GM12891 (cell line): Measurements from ENCODE around the gene MAD2L2.

ENCODE experiments used
- DNase-seq: peaks from one replicate; pipeline ENCODE4 v3.0.0; 2011; ENCODE audit warnings: low spot score; ENCODE audit not compliant: insufficient read length
- FAIRE-seq: peaks from 2 replicates; lab custom pipeline; 2011; peaks lifted over from hg19 to GRCh38; lab: Jason Lieb, UNC
- PAX5 ChIP-seq: IDR thresholded peaks from 2 replicates; pipeline ENCODE4 v1.6.1; 2011; ENCODE audit warnings: low read length, moderate library complexity, mild to moderate bottlenecking; ENCODE audit not compliant: insufficient read depth, severe bottlenecking
- POLR2A ChIP-seq: IDR thresholded peaks from 2 replicates; pipeline ENCODE4 v1.6.1; 2011; ENCODE audit warnings: low read depth, low read length, control low read depth
- POLR2AphosphoS5 ChIP-seq: IDR thresholded peaks from 2 replicates; pipeline ENCODE4 v1.6.1; 2011; ENCODE audit warnings: low read depth, low read length, control low read depth
- POU2F2 ChIP-seq: IDR thresholded peaks from 2 replicates; pipeline ENCODE4 v1.6.1; 2011; ENCODE audit warnings: low read depth, mild to moderate bottlenecking, control low read depth, low read length, moderate library complexity
- SPI1 ChIP-seq: IDR thresholded peaks from 2 replicates; pipeline ENCODE4 v1.6.1; 2011; ENCODE audit warnings: low read depth, low read length, control low read depth
- TAF1 ChIP-seq: IDR thresholded peaks from 2 replicates; pipeline ENCODE4 v1.6.1; 2011; ENCODE audit warnings: low read depth, low read length, control low read depth

The MAD2L2 gene

GRCh38 chr1:11706292-11706691 lies 25.3 kb upstream of the MAD2L2 start:
- FAIRE-seq (no peak), DNase-seq (no peak)
- TF ChIP-seq POLR2A (no peak), PAX5 (no peak), TAF1 (no peak), SPI1 (no peak), POU2F2 (no peak), POLR2AphosphoS5 (no peak)

GRCh38 chr1:11705596-11705995 lies 24.6 kb upstream of the MAD2L2 start:
- DNase-seq, result no peak
- no peak for FAIRE-seq
- TF ChIP-seq TAF1 (no peak), POLR2AphosphoS5 (no peak), SPI1 (no peak), POLR2A (no peak), PAX5 (no peak), POU2F2 (no peak)

GRCh38 chr1:11704691-11705475 lies 23.9 kb upstream of the MAD2L2 start:
- DNase-seq (no peak), FAIRE-seq (no peak)
- TF ChIP-seq TAF1 (no peak), SPI1 (no peak), POLR2AphosphoS5 (no peak), POLR2A (no peak), POU2F2 (no peak), PAX5 (no peak)

- DNase-seq (no peak), FAIRE-seq (no peak)
- TF ChIP-seq PAX5 (no peak), SPI1 (no peak), POLR2AphosphoS5 (no peak), TAF1 (no peak), POLR2A (no peak), POU2F2 (no peak)
These were observed 23.2 kb upstream of the MAD2L2 start for GRCh38 chr1:11704194-11704529.

- FAIRE-seq, result no peak
- TF ChIP-seq TAF1, result no peak
- no peak for TF ChIP-seq POU2F2
- TF ChIP-seq SPI1, result no peak
- TF ChIP-seq POLR2A, result no peak
- TF ChIP-seq POLR2AphosphoS5, result no peak
- TF ChIP-seq PAX5, result no peak
- DNase-seq, result no peak
These were observed 22.6 kb upstream of the MAD2L2 start for GRCh38 chr1:11703357-11704193.

GRCh38 chr1:11701981-11702803 lies 21.2 kb upstream of the MAD2L2 start:
- FAIRE-seq, result peak; percentile 68
- DNase-seq, result no peak
- TF ChIP-seq PAX5 (no peak), SPI1 (no peak), POLR2A (no peak), POLR2AphosphoS5 (no peak)

- no peak for DNase-seq
- TF ChIP-seq TAF1 (no peak), POU2F2 (no peak), POLR2AphosphoS5 (no peak), SPI1 (no peak), POLR2A (no peak), PAX5 (no peak)
- FAIRE-seq, result no peak
These were observed 20.6 kb upstream of the MAD2L2 start for GRCh38 chr1:11701551-11701961.

GRCh38 chr1:11700601-11701467 lies 19.9 kb upstream of the MAD2L2 start:
- FAIRE-seq (no peak), DNase-seq (no peak)
- TF ChIP-seq POLR2A, result no peak
- TF ChIP-seq SPI1, result no peak
- TF ChIP-seq TAF1, result no peak
- no peak for TF ChIP-seq POU2F2
- no peak for TF ChIP-seq PAX5
- no peak for TF ChIP-seq POLR2AphosphoS5

GRCh38 chr1:11697893-11698210 lies 16.9 kb upstream of the MAD2L2 start:
- DNase-seq (no peak), FAIRE-seq (no peak)
- no peak for TF ChIP-seq TAF1
- TF ChIP-seq SPI1, result no peak
- no peak for TF ChIP-seq POU2F2
- TF ChIP-seq POLR2A, result no peak
- no peak for TF ChIP-seq PAX5
- TF ChIP-seq POLR2AphosphoS5, result no peak
